Measurements from ENCODE around the gene PCDHGA7. TPM values are rescaled to one million over a fixed set of nuclear protein-coding genes. Genes with fewer than 3 reads are reported as not detected.

The PCDHGA7 gene
- total RNA-seq, 2 donors from 2014 or later = 0.40 to 1.9 TPM

GRCh38 chr5:141366016-141366896, 16.3 kb upstream of the PCDHGA7 start:
- no peak overlapping the region for H3K27ac Mint-ChIP-seq
- Histone ChIP-seq H3K9ac (ENCODE audit: extremely low read depth, low read length, poor library complexity, severe bottlenecking) (no peak overlapping the region), H3K4me3 (ENCODE audit: low read length) (no peak overlapping the region), H3K9me3 (ENCODE audit: control insufficient read depth, low read length) (peaks cover 43% of the 10 kb centered on the region), H3K36me3 (ENCODE audit: control insufficient read depth, insufficient read depth, low read length) (no peaks in the 10 kb centered on the region), H3K27me3 (ENCODE audit: control insufficient read depth, insufficient read depth, low read length, poor library complexity, severe bottlenecking) (no peaks in the 10 kb centered on the region), H3K27ac (ENCODE audit: low read depth, low read length) (no peak overlapping the region), H3K4me1 (ENCODE audit: control insufficient read depth, insufficient read depth, low read length) (no peaks in the 10 kb centered on the region)
- H3K4me1 Mint-ChIP-seq = no peaks in the 10 kb centered on the region
- H3K9me3 Mint-ChIP-seq = peaks cover 68% of the 10 kb centered on the region
- peaks cover 47% of the 10 kb centered on the region for H3K36me3 Mint-ChIP-seq (ENCODE audit: low read depth)
- DNase-seq = no peak
- no peaks in the 10 kb centered on the region for H3K27me3 Mint-ChIP-seq (ENCODE audit: insufficient read depth)
- H3K4me3 Mint-ChIP-seq = no peak overlapping the region
- 96% methylated on average over 43 to 46 of the region's 46 CpGs for WGBS, 2 experiments (ENCODE audit: insufficient coverage in 1 of 2, insufficient read length in 1 of 2)
- no peak for TF ChIP-seq CTCF (conservative IDR thresholded peaks at IDR 0.05)

- Mint-ChIP-seq H3K27ac (no peak within 1 kb of the TSS), H3K9me3 (peaks cover 62% of the 10 kb centered on the region), H3K4me1 (no peaks in the 10 kb centered on the region), H3K27me3 (ENCODE audit: insufficient read depth) (no peaks in the 10 kb centered on the region), H3K4me3 (peak within 1 kb of the TSS; percentile 40), H3K36me3 (ENCODE audit: low read depth) (peaks cover 44% of the 10 kb centered on the region)
- Histone ChIP-seq H3K4me3 (ENCODE audit: low read length) (no peak within 1 kb of the TSS), H3K4me1 (ENCODE audit: control insufficient read depth, insufficient read depth, low read length) (no peaks in the 10 kb centered on the region), H3K27ac (ENCODE audit: low read depth, low read length) (no peak within 1 kb of the TSS), H3K9me3 (ENCODE audit: control insufficient read depth, low read length) (peaks cover 51% of the 10 kb centered on the region), H3K9ac (ENCODE audit: extremely low read depth, low read length, poor library complexity, severe bottlenecking) (no peak within 1 kb of the TSS), H3K27me3 (ENCODE audit: control insufficient read depth, insufficient read depth, low read length, poor library complexity, severe bottlenecking) (no peaks in the 10 kb centered on the region), H3K36me3 (ENCODE audit: control insufficient read depth, insufficient read depth, low read length) (no peaks in the 10 kb centered on the region)
- peak; percentile 63 for TF ChIP-seq CTCF (conservative IDR thresholded peaks at IDR 0.05)
- WGBS, 2 experiments (ENCODE audit: insufficient coverage in 1 of 2, insufficient read length in 1 of 2) = 94 to 95% methylated on average over 32 of the region's 32 CpGs
- DNase-seq = no peak
These were observed 12.3 kb upstream of the PCDHGA7 start, which contains the start of gene PCDHGB3 for GRCh38 chr5:141369994-141370848. Gene PCDHGB3 (plus strand): TSS chr5:141370242. CDS start chr5:141370395, 153 bp downstream.

GRCh38 chr5:141371572-141372475, 10.7 kb upstream of the PCDHGA7 start:
- H3K27me3 Mint-ChIP-seq (ENCODE audit: insufficient read depth) = no peaks in the 10 kb centered on the region
- H3K27ac Mint-ChIP-seq = no peak overlapping the region
- H3K36me3 Mint-ChIP-seq (ENCODE audit: low read depth) = peaks cover 43% of the 10 kb centered on the region
- peaks cover 40% of the 10 kb centered on the region for H3K9me3 ChIP-seq (ENCODE audit: control insufficient read depth, low read length)
- H3K4me3 Mint-ChIP-seq = no peak overlapping the region
- no peak overlapping the region for H3K4me3 ChIP-seq (ENCODE audit: low read length)
- H3K27ac ChIP-seq (ENCODE audit: low read depth, low read length) = no peak overlapping the region
- no peaks in the 10 kb centered on the region for H3K27me3 ChIP-seq (ENCODE audit: control insufficient read depth, insufficient read depth, low read length, poor library complexity, severe bottlenecking)
- no peaks in the 10 kb centered on the region for H3K4me1 Mint-ChIP-seq
- peaks cover 59% of the 10 kb centered on the region for H3K9me3 Mint-ChIP-seq
- H3K36me3 ChIP-seq (ENCODE audit: control insufficient read depth, insufficient read depth, low read length) = no peaks in the 10 kb centered on the region
- H3K4me1 ChIP-seq (ENCODE audit: control insufficient read depth, insufficient read depth, low read length) = no peaks in the 10 kb centered on the region
- no peak overlapping the region for H3K9ac ChIP-seq (ENCODE audit: extremely low read depth, low read length, poor library complexity, severe bottlenecking)
- no peak for DNase-seq
- 95 to 96% methylated on average over 58 to 69 of the region's 69 CpGs for WGBS, 2 experiments (ENCODE audit: insufficient coverage in 1 of 2, insufficient read length in 1 of 2)
- no peak for TF ChIP-seq CTCF (conservative IDR thresholded peaks at IDR 0.05)
